DOHH2 (cell line): ENCODE results near the gene RAI2.

Source experiments
- CTCF ChIP-seq: fragments of 200-600 bp; sonication (generic); IDR thresholded peaks from one replicate; pipeline ENCODE4 v1.5.1; 2014; ENCODE audit warnings: antibody characterized with exemption, mild to moderate bottlenecking, low read depth, low read length; ENCODE audit not compliant: poor library complexity, severe bottlenecking
- EZH2phosphoT487 ChIP-seq: fragments of 200-600 bp; sonication (generic); IDR thresholded peaks from 2 replicates; pipeline ENCODE4 v1.6.1; 2017; ENCODE audit warnings: borderline replicate concordance, mild to moderate bottlenecking, antibody characterized with exemption, low read length, moderate library complexity, mixed read lengths

- TF ChIP-seq CTCF (no peak), EZH2phosphoT487 (no peak)
Measured at GRCh38 chrX:17878028-17878670, 17.1 kb upstream of the RAI2 start.
